ENCODE results near the gene ZNF554.

- TF ChIP-seq, protein P1, sequence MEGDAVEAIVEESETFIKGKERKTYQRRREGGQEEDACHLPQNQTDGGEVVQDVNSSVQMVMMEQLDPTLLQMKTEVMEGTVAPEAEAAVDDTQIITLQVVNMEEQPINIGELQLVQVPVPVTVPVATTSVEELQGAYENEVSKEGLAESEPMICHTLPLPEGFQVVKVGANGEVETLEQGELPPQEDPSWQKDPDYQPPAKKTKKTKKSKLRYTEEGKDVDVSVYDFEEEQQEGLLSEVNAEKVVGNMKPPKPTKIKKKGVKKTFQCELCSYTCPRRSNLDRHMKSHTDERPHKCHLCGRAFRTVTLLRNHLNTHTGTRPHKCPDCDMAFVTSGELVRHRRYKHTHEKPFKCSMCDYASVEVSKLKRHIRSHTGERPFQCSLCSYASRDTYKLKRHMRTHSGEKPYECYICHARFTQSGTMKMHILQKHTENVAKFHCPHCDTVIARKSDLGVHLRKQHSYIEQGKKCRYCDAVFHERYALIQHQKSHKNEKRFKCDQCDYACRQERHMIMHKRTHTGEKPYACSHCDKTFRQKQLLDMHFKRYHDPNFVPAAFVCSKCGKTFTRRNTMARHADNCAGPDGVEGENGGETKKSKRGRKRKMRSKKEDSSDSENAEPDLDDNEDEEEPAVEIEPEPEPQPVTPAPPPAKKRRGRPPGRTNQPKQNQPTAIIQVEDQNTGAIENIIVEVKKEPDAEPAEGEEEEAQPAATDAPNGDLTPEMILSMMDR (conservative IDR thresholded peaks at IDR 0.05; ENCODE audit: low read depth in 2 of 2): no peak
- TF ChIP-seq EZH2 (IDR thresholded peaks at IDR 0.05; ENCODE audit: low read depth, unreplicated experiment) (no peak), EZH2phosphoT487 (IDR thresholded peaks at IDR 0.05; ENCODE audit: unreplicated experiment) (no peak), JUNB (IDR thresholded peaks at IDR 0.05; ENCODE audit: unreplicated experiment) (no peak), POLR2AphosphoS5 (IDR thresholded peaks at IDR 0.05; ENCODE audit: low read depth) (no peak), REST (IDR thresholded peaks at IDR 0.05; ENCODE audit: unreplicated experiment) (no peak), STAT1 (IDR thresholded peaks at IDR 0.05; ENCODE audit: unreplicated experiment) (no peak), CREB1 (CRISPR knock-in tag; IDR thresholded peaks at IDR 0.05; ENCODE audit: low read depth) (no peak), NANOG (IDR thresholded peaks at IDR 0.05; ENCODE audit: borderline replicate concordance) (no peak), ZNF114 (CRISPR knock-in tag; IDR thresholded peaks at IDR 0.05) (no peak)
- TF ChIP-seq, protein P2, sequence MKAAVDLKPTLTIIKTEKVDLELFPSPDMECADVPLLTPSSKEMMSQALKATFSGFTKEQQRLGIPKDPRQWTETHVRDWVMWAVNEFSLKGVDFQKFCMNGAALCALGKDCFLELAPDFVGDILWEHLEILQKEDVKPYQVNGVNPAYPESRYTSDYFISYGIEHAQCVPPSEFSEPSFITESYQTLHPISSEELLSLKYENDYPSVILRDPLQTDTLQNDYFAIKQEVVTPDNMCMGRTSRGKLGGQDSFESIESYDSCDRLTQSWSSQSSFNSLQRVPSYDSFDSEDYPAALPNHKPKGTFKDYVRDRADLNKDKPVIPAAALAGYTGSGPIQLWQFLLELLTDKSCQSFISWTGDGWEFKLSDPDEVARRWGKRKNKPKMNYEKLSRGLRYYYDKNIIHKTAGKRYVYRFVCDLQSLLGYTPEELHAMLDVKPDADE (IDR thresholded peaks at IDR 0.05): no peak
These were observed 29.0 kb upstream of the ZNF554 start for GRCh38 chr19:2790557-2791271.

Data from GM23338 (cell line).